Stimulated activated CD4-positive, alpha-beta T cell treated with anti-CD3 and anti-CD28 coated beads, Interleukin-2, amount 100 ng/mL, for 48 hours (primary cell): ENCODE data around the gene COL20A1.
"Not testable (repeated sequence)": the region's sequence is repeated elsewhere in the genome, so short reads cannot be mapped to it uniquely, and the experiment has no call there.

Experiments
- DNase-seq, 2 donors: peaks; one replicate each; pipeline ENCODE4 v3.0.0-alpha.2; 2020

The COL20A1 gene

DNA sequence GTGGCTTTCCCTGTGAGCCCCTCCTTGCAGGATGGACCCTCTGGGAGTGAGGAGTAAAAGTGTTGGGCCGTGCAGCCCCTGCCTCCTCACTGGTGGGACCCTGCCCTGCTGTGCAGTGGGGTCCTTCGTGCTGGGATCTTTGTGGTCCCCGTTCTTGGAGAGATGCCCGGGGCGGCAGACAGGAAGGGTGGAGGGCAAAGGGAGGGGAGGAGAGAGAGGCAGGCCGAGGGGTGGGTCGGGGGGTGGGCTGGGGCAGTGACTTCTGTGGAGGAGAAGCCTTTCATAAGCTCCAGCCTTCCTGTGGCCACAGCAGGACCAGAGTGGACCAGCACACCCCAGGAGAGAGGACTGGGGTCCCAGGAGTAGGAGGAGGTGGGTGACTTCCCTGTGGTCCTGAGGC is at the start of gene COL20A1:
TSS of gene COL20A1 (plus strand) at position 283 of the 400 bp plus-strand sequence. CDS start 1,922 bp downstream, outside the sequence.
- no peak for DNase-seq

DNA sequence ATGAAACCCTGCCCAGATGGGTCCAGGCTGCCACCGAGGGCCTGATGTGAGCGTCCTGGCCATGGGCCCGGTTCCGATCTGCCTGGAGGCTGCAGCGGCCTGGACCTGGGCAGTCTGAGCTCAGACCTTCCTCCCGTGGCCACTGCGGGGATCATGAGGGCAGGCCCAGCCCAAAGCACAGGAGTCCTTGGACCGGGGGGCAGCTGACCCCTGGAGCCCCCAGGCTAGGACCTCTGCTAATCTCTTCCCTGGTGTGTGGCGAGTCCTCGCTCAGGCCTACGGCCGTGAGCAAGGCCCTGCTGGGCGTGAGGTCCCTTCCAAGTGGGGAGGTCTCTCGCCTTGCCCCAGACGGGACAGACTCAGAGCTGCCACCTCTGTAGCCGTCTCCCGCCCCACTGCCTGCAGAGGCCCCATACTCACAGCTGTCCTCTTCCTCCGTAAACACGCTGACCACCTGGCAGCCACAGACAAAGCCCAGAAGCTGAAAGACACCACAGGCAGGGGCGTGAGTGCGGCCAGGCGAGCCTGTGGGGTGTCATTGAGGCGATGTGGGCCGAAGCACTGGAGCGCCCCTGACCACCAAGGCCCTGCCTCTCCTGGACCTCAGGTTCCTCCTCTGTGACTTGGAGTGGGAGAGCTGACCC is 49.3 kb upstream of the COL20A1 start:
- no peak for DNase-seq

DNA sequence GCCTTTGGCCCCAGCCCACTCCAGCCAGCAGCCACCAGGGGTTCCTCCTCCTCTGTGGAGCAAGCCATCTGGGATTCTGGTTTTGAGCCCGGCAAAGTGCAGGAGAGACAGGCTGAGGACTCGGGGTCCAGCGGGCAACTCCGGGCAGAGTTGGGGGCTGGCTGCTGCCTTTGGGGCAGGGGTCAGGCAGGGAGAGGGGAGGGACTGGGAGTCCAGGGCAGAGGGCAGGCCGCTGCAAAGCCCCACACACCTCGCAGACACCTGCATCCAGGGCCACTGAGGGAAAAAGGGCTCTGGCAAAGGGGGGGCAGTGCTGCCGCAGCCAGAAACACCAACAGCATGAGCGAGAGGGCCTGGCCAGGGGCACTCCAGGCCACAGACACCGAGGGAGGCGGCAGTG is 48.5 kb upstream of the COL20A1 start:
- no peak for DNase-seq

DNA sequence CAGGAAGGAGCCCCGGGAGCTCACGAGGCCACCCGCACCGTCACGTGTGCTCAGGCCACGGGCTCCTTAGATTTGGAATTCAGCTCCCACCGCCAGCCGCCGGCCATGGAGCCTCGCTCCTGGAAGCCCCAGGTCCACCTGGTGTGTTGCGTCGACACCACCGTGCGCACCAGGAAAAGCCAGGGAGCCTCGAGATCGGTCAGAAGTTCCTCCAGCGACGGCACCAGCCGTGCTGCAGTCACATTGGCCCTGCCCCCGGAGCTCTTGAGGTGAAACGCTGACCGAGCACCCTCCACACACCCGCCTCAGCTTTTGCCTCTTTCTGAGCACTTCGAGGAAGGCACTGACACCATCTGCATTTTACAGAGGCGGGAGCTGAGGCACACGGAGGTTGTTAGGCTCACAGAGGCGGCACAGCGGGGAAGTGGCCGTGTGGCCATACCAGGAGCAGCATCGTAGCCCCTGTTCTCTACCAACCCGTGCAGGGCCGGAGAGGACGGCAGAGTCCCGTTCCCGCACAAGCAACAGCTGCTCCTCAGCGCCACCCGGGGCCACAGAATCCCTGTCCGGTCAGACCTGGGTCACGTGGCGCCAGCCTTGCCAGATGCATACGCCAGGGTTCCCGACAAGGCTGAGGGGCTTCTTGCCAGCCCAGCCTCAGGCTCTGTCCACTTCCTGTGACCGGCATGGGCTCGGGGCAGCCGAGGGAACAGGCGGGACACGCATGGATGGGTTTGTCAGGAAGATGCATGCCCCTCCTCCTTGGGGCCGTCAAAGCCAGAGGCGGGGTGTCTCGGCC is 46.3 kb upstream of the COL20A1 start:
- DNase-seq: no peak

DNA sequence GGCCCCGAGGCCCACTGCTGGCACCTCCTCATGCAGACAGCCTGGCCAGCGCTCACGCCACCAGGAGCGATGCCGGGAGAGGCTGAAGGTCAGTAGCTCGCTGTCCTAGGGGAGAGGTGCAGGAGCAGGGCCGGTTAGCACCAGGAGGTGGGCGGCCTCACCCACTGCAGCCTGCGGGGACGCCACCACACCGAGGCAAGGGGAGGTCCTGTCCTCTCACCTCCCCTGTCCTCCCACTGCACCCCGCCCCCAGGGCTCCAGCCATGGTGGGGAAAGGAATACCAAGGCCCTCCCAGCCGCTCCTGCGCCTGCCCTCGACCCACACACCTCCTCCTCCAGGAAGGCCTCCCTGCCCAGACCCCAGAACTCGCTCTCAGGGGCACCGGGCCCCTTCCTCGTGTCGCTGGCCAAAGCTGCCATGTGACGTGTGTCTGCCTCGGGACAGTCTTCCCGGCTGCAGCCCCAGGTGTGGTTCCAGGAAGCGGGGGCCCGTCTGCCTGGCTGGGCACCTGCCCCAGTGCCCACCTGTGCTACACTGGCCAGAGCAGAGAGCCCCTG is 45.2 kb upstream of the COL20A1 start:
- no peak for DNase-seq

DNA sequence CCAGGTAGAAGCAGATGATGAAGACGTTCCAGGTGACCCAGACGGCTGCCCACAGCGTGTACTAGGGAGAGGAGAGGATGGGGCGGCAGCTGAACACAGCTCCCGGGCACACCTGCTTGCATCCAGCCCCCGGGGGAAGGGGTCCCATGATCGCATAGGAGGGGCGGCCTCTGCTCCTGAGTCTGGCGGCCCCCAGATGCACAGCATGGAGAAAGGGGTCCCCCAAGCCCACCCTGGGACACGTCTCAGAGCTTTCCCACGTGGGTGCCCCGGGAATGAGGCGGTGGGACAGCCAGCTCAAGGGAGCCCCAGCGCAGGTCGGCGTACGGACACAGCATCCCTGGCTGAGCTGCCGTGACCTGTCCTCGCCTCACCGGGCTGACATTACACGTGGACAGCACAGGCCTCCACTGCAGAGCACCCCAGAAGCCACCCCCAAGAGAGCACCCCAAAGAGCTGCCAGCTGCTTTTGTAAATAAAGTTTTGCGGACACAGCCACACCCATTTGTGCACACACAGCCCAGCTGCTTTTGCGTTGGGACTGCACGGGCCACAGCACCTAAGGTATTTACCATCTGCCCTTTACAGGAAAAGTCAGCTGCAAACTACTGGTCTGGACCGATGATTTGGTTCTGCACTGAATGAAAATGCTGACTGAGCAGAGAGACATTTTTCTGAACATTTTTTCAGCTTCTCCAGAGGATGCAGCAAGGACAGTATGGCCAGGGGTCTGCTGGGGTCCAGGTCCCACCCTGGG is 44.0 kb upstream of the COL20A1 start:
- DNase-seq: no peak

DNA sequence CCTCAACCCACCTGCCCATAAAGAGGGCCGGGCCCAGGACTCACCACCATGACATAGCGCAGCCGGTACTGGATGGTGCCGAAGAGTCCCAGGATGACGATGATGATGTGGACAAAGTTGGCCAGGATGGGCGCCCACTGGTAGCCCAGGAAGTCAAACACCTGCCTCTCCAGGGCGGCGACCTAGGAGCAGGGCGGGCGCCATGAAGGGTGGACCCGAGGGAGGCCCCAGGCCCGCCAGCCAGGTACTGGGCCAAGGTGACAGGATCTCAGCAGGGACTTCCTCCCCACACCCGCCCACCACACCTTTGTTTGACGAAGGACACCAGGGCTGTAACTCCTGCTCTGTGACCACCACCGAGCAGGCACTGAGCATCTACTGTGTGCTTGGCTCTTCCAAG is 43.1 kb upstream of the COL20A1 start:
- DNase-seq: no peak

DNA sequence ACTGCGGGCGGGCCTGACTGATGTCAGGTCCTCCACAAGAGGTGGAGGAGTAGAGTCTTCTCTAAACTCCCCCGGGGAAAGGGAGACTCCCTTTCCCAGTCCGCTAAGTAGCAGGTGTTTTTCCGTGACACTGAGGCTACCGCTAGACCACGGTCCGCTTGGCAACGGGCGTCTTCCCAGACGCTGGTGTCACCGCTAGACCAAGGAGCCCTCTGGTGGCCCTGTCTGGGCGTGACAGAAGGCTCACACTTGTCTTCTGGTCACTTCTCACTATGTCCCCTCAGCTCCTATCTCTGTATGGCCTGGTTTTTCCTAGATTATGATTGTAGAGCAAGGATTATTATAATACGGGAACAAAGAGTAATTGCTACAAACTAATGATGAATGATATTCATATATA is 41.6 kb upstream of the COL20A1 start:
- DNase-seq: not testable (repeated sequence)

DNA sequence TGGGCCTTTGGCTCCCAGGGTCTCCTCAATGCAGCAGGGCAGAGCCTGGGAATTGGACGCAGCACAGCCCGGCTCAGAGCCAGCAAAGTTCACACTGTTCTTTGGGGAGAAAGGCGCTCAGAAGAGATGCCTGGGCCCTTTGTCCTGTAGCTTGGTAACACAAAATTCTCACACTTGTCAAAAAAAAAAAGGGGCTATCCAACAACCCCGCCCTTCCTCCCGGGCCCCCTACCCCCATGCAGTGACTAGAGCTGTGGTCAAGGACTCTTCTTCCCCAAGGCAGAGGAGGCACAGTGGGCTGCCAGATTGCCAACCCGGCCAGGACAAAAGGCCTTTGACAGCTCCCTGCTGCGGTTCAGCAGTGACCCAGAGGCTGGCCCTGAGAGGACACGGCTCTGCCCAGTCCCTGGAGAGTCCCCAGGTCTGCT is 40.7 kb upstream of the COL20A1 start:
- DNase-seq: no peak

DNA sequence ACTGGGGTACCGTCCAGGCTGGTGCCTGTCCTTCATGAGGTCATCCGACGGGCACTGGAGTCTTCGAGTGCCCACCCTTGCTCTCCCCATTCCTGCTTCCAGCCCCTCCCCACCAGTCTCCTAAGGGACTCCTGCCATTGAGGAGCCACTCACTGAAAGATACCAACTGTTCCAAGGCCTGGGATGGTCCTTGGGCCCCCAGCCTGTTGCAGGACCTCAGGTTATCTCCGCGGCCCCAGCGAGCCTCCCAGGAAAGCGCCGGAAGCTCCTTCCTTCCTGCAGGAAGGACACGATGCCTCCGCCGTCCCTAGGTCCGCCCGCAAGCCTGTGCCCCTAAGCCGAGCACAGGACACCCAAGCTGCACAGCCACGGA is 39.9 kb upstream of the COL20A1 start:
- no peak for DNase-seq

DNA sequence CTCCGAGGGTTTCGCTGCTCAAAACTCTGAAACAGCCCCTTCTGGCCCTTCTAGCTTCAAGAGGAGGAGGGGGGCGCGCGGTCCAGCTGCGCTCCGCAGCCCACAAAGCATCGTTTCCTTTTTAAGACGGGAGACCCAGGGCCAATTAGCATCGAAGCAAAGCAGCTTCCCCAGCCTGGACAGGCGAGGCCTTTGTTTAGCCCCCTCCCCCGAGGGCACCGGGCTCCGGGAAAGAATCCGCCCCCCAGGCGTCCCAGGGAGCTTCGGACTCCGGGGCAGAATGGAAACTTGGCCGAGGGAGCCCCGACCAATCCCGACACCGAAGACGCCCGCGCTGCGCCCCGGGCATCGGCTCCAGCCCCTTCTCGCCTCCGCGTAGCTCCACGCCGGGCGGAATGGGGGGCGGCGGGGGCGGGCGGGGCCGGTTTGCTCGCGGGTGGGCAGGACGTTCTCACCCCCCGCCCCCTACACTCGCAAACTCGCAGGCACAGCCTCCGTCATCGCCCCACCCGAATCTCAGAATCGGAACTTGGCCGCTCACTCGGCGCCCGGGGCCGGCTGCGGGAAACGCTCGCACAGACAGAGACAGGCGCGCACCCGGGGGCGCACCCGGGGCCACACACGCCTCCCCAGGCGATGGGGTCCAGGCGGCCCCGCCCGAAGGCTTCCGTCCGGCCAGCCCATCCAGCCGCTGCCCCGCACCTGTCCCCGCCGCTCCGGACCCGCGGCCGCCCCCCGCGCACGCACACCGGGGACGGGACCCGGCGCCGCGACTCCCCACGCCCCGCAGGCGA is 39.4 kb upstream of the COL20A1 start:
- no peak for DNase-seq

DNA sequence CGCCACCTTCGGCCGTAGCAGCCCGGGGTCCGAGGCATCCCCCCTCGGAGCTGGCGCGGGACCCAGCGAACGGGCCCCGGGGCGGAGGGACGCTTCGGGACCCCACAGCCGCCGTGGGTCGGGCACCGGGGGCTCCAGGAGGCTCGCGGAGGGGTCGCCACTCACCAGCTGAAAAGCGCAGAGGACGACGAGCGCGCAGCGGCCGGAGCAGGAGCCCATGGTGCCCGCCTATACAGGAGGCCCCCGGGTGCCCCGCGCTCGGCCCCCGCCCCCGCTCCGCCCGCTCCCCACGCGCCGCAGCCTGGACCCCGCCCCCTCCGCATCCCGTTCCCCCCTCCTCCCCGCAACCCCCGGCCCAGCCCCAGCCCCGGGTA is 38.8 kb upstream of the COL20A1 start, which contains the start of gene NKAIN4:
TSS of gene NKAIN4 (minus strand) at position 232 of the 374 bp plus-strand sequence. CDS start at position 219, 13 bp downstream.
- DNase-seq: no peak

DNA sequence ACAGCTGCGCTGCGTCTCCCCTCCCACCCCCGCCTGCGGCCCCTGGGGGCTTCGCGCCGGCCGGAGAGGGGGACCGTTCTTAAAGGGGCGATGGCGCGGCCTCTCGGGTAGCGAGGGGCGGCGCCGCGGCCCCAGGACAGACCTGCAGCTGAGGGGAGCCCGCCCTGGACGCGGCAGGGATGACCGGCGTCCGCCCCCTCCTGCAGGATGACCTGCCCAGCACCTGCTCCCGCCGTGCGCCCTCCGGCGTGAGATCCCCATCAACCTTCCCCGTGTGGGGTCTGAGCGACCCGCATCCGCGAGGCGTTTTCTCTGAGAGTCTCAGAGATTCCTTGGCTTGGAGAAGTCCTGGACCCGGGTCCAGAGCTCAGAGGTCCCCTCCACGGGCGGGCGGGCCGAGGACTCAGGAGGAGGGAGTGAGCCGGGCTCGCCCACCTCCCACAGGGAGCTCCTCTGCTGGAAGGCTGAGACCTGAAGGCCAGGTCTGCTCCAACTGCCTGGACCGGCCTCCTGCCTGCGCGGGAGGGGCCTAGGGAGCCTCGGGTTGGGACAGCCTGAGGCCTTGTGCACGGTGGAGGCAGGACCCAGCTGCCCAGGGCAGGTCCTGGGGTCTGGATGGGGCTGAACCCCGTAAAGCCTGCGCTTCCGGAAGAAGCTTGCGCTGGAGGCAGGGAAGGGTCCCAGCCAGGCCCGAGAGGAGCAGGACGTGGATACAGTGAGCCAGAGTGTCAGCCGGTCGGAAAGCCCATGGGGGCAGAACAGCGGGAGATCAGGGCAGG is 38.2 kb upstream of the COL20A1 start:
- no peak for DNase-seq

DNA sequence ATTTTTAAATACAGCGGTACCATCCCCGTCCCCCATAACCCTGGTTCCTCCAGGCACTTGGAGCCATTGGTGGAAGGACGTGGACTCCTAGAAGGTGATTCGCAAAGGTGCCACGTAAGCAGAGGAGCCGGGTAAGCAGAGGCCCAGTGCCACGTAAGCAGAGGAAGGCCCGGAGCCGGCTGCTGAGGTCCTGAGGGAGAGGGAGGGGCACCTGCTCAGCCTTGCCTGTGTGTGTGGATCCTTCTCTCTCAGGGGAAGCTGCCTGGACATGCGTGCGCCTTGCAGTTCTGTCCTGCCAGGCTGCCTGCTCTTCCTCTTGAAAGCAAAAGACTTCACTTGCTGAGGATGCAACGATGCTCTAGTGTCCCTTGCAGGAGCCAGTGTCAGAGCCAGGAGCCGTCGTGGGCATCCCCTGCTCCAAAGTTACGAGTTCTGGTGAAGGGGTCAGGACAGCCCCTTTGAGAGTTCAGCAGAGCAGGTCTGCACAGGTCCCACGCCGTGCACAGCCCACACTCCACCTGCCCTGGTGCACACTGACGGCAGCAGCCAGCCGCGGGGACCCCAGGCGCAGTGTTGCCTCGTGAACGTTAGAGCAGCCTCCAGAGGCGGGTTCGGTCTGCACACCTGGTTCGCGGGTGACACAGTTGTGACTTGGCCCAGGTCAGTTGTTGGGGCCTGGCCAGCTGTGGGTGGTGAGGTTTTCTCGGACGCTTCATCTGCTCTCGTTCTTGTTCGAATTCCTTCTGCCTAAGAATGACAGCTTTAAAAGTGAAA is 36.9 kb upstream of the COL20A1 start:
- no peak for DNase-seq

DNA sequence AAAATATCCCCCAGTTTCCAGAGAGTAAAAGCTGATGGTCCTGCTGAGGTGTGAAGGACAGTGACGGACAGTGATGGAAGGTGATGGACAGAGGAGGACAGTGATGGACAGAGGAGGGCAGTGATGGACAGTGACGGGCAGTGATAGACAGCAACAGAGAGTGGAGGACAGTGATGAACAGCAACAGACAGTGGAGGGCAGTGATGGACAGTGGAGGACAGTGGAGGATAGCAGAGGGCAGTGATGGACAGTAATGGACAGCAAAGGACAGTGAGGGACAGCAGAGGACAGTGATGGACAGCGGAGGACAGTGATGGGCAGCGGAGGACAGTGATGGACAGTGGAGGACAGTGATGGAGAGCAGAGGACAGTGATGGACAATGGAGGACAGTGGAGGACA is 36.0 kb upstream of the COL20A1 start:
- DNase-seq: no peak

DNA sequence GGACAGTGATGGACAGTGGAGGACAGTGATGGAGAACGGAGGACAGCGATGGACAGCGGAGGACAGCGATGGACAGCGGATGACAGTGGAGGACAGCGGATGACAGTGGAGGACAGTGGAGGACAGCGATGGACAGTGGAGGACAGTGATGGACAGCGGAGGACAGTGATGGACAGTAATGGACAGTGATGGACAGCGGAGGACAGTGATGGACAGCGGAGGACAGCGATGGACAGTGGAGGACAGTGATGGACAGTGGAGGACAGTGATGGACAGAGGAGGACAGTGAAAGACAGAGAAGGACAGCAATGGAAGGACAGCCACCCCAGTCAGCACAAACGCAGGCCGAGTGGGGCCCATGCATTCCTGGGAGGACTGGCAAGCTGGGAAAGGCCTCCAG is 35.4 kb upstream of the COL20A1 start:
- no peak for DNase-seq

DNA sequence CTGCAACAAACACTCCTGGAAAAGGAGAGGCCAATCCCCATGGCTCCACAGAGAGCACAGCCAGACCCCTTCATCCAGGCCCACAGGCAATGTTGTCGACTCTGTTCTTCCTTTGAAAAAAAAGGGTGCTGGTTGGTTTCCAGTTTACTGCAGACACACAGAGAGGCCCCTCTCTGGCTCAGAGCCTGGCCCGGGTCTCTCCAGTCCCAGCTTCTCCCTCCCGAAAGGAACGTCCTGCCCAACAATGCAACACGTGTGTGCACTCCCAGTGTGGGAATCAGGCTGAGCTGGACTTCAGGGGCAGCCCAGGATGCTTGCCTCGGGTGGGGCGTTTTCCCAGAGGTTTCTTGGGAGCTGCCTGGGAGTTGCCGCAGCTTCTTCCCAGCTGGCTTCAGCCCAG is 34.2 kb upstream of the COL20A1 start:
- DNase-seq: no peak

DNA sequence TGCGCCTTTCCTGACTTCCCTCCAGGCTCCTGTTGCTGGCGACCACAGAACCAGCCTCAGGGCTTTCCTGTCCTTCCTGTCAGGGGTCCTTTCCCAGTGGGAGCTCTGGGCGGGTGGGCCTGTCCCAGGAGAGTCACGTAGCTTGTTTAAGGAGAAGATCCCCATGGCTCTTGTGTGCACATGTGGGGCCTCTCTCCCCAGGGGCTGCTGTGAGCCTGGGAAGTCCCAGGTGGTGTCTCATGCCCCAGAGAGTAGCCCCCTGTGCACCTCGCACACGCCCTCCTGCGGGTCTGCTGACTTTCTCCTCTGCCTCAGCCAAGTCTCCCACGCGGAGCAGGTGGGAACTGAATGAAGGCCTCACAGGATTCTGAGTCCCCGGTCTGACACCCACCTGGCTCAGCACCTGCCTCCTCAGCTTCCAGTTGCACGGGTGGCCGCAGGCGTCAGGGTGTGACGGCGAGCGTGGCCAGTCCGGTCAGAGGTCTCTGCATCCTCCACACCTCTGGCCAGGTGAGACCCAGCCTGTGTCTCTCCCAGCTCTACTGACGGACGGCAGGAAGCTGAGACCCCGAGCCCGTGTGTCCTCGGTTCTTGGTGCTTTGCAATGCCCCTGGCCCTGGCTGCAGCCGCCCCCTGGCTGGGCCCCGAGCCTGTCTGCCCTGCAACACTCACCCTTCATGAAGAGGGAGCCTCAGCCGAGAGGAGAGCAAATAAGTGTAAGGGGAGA is 33.1 kb upstream of the COL20A1 start:
- DNase-seq: no peak

DNA sequence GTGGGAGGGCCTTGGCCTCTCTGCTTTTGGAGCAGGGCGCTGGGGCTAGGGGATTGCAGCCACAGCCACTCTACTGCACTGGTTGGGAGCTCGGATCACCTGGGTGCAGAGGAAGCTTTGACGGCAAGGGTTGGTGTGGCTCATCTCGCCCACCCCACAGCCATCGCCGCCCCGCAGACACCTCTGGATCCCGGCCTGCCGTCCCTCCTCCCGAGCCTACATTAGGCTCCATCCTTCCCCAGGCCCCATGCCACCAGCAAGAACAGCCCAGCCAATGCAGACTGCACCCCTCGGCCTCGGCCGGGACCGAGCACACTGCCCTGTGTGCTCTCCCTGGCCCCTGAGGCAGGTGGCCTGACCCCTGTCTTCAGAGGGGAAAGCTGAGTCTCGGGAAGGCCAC is 32.5 kb upstream of the COL20A1 start:
- no peak for DNase-seq
